Effector memory CD8-positive, alpha-beta T cell (primary cell): ENCODE data around the gene DHCR7.

Experiments
- ATAC-seq: fragments of 150-1000 bp; cut with Tn5 transposase; replicated peaks from 2 replicates; pipeline ENCODE4 v1.10.0; 2021; ENCODE audit warnings: mild to moderate bottlenecking, moderate library complexity
- DNase-seq, 3 experiments: peaks; one replicate each; pipeline ENCODE4 v3.0.0; 2021
- H3K27ac Mint-ChIP-seq, 2 donors: one replicate each; pipeline ENCODE4 v1.8.0; 2022; ENCODE audit warnings: mild to moderate bottlenecking in 2 of 2, mixed read lengths in 2 of 2, moderate library complexity in 2 of 2
- H3K27me3 Mint-ChIP-seq, 2 donors: one replicate each; pipeline ENCODE4 v1.8.0; 2022; ENCODE audit warnings: mixed read lengths in 2 of 2
- H3K36me3 Mint-ChIP-seq: one replicate; pipeline ENCODE4 v1.8.0; 2022; ENCODE audit warnings: mild to moderate bottlenecking, moderate library complexity, mixed read lengths; ENCODE audit not compliant: insufficient read depth
- H3K4me1 Mint-ChIP-seq, 2 donors: one replicate each; pipeline ENCODE4 v1.8.0; 2022; ENCODE audit warnings: low read depth in 2 of 2, mixed read lengths in 2 of 2
- H3K4me3 Mint-ChIP-seq, 2 donors: one replicate each; pipeline ENCODE4 v1.8.0; 2022; ENCODE audit warnings: mild to moderate bottlenecking in 2 of 2, mixed read lengths in 2 of 2, moderate library complexity in 2 of 2
- H3K9me3 Mint-ChIP-seq, 2 donors: one replicate each; pipeline ENCODE4 v1.8.0; 2022; ENCODE audit warnings: mixed read lengths in 2 of 2

DHCR7 gene

GRCh38 chr11:71458146-71459070, 10.2 kb upstream of the DHCR7 start:
- Mint-ChIP-seq H3K9me3 (no peaks in the 10 kb centered on the region), H3K4me1 (peaks cover 41 to 51% of the 10 kb centered on the region in 2 donors), H3K36me3 (peaks cover 67% of the 10 kb centered on the region), H3K27me3 (no peaks in the 10 kb centered on the region), H3K4me3 (no peak overlapping the region), H3K27ac (no peak overlapping the region)
- ATAC-seq (no peak), DNase-seq (no peak)

DNA sequence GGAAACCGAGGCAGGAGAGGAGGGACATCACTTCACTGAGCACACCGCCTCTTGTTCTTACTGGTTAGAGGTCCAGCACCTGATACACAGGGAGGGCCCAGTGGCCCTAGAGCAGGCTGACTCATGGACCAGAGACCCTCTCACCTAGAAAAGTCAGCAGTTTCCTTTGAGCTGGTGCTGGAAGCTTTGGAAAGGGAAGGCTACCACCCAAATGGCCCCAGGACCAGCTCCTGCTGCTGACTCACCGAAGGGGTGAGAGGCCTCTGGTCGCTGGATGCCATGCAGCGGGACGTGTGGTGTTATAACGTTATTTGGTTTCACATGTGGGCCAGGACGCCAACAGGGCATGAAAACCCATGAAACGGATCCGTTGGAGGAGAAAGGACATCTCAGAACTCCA, 8.6 kb upstream of the DHCR7 start:
- Mint-ChIP-seq H3K27me3 (no peaks in the 10 kb centered on the region), H3K36me3 (peaks cover 69% of the 10 kb centered on the region)

GRCh38 chr11:71456294-71456693, 8.1 kb upstream of the DHCR7 start:
- Mint-ChIP-seq H3K4me3 (no peak overlapping the region), H3K36me3 (peaks cover 69% of the 10 kb centered on the region), H3K27ac (peak overlapping the region in 1 of 2 donors; percentile 28), H3K27me3 (no peaks in the 10 kb centered on the region), H3K9me3 (no peaks in the 10 kb centered on the region), H3K4me1 (peaks cover 49 to 64% of the 10 kb centered on the region in 2 donors)
- no peak for DNase-seq
- no peak for ATAC-seq

More for the DNA sequence above, 8.6 kb upstream of the DHCR7 start:
- ATAC-seq (no peak), DNase-seq (no peak)
- Mint-ChIP-seq H3K9me3 (no peaks in the 10 kb centered on the region), H3K4me1 (peaks cover 48 to 60% of the 10 kb centered on the region in 2 donors), H3K4me3 (no peak overlapping the region), H3K27ac (peak overlapping the region in 1 of 2 donors; percentile 28)

- Mint-ChIP-seq H3K27ac (peak overlapping the region in 1 of 2 donors; percentile 63), H3K36me3 (peaks cover 53% of the 10 kb centered on the region), H3K27me3 (no peaks in the 10 kb centered on the region), H3K9me3 (no peaks in the 10 kb centered on the region), H3K4me1 (peaks cover 47 to 59% of the 10 kb centered on the region in 2 donors), H3K4me3 (peak overlapping the region; percentile 87 to 91)
- DNase-seq, result peak; percentile 11 to 21 (median 13)
- ATAC-seq, result no peak
These were observed 6.4 kb upstream of the DHCR7 start for GRCh38 chr11:71454470-71455113.

DNA sequence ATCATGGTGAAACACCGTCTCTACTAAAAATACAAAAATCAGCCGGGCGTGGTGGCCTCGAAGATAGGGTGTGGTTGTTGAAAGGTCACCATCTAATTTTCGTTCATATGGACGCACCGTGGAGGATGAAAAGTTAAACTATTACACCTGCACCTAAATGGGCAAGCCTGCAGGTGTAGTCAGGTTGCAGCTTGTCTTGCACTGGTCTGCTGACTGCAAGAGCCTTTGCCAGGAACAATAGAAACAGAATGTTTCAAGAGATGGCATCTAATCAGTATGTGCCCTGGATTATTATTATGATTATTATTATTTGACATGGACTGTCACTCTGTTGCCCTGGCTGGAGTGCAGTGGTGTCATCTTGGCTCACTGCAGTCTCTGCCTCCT, 5.7 kb upstream of the DHCR7 start:
- no peak for DNase-seq
- peak overlapping the region; percentile 85 to 86 for H3K27ac Mint-ChIP-seq
- no peaks in the 10 kb centered on the region for H3K27me3 Mint-ChIP-seq
- peak overlapping the region; percentile 87 to 91 for H3K4me3 Mint-ChIP-seq
- ATAC-seq, result no peak
- H3K36me3 Mint-ChIP-seq, result peaks cover 50% of the 10 kb centered on the region
- no peaks in the 10 kb centered on the region for H3K9me3 Mint-ChIP-seq
- H3K4me1 Mint-ChIP-seq, result peaks cover 50 to 64% of the 10 kb centered on the region in 2 donors

DNA sequence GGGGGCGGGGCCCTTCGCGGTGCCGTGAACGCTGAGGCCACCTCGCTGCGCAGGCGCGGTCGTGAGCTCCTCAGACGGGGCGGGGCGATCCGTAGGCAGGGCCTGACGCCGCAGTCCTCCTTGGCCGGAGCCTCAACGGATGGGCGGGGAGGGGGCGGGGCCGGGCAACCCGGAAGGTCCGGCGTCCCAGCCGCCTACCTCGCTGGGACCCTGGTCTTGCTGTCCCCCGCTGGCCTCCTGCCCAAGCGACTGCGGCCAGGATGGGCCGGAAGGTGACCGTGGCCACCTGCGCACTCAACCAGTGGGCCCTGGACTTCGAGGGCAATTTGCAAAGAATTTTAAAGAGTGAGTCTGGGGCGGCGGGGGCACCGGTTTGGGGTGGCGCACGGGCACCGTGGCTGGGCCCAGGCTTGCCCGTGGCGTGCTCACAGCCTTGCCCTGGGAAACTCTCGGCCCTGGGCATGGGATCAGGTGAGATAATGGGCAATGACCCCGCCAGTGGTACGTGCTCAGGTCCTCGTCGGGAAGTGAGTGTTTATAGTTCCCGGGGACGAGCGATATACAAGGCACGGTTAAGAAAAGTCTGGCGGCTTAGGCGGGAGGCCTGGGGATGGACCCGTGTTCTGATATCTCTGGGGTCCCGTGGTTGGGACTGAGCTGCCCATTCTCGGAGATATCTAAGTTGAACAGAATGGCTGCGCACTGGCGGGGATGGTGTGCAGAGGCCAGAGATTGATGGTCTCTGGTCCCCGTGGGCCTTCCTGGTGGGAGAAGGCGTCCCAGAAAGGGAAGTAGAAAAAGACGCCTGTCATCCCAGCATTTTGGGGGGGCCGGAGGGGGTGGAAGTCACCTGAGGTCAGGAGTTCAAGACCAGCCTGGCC, 5.1 kb upstream of the DHCR7 start, which contains the start of gene NADSYN1:
TSS of gene NADSYN1 (plus strand) at position 167 of the 881 bp plus-strand sequence. CDS start at position 261, 94 bp downstream.
- peaks cover 50 to 64% of the 10 kb centered on the region in 2 donors for H3K4me1 Mint-ChIP-seq
- H3K27ac Mint-ChIP-seq, result peak within 1 kb of the TSS; percentile 85 to 86
- DNase-seq (peak; percentile 89 to 92 (median 91)), ATAC-seq (peak; percentile 67)
- H3K36me3 Mint-ChIP-seq, result peaks cover 48% of the 10 kb centered on the region
- H3K9me3 Mint-ChIP-seq, result no peaks in the 10 kb centered on the region
- peak within 1 kb of the TSS; percentile 87 to 91 for H3K4me3 Mint-ChIP-seq
- no peaks in the 10 kb centered on the region for H3K27me3 Mint-ChIP-seq

GRCh38 chr11:71452199-71453036, 4.2 kb upstream of the DHCR7 start:
- Mint-ChIP-seq H3K27ac (peak overlapping the region; percentile 85 to 86), H3K9me3 (no peaks in the 10 kb centered on the region), H3K4me1 (peaks cover 55 to 61% of the 10 kb centered on the region in 2 donors), H3K4me3 (peak overlapping the region; percentile 87 to 91), H3K36me3 (peaks cover 44% of the 10 kb centered on the region), H3K27me3 (no peaks in the 10 kb centered on the region)
- peak; percentile 54 to 61 (median 59) for DNase-seq
- ATAC-seq, result peak; percentile 53

DNA sequence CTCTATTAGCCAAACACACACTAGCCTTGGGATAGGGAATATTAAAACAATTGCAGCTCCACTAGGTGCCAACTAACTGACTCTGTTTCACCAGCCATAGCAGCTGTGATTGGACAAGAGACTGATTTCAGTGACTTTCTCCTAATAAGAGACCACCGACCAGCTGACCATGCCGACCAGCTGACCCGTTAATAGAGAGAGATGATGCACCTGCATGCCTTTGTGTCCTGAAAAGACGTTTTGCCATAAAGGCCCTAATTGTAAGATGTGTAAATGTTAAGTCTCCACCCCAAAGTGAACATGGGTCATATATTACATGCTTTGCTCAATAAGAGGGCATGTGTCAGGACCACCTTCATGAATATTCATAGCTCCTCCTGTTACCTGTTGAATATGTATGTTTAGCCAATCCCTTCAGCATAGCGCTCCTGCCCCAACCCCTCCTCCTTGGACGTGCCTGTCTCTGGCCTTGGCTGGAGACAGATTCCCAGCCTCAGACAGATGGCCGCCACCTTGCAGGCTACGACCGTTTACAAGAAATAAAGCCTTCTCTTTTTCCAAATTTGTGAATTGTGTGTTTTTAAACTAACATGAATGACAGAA, 3.5 kb upstream of the DHCR7 start:
- peak overlapping the region; percentile 87 to 91 for H3K4me3 Mint-ChIP-seq
- peaks cover 56 to 61% of the 10 kb centered on the region in 2 donors for H3K4me1 Mint-ChIP-seq
- DNase-seq (peak in 1 of 3 experiments; percentile 5), ATAC-seq (no peak)
- no peaks in the 10 kb centered on the region for H3K27me3 Mint-ChIP-seq
- peak overlapping the region; percentile 85 to 86 for H3K27ac Mint-ChIP-seq
- H3K36me3 Mint-ChIP-seq, result peaks cover 39% of the 10 kb centered on the region
- H3K9me3 Mint-ChIP-seq, result no peaks in the 10 kb centered on the region

DNA sequence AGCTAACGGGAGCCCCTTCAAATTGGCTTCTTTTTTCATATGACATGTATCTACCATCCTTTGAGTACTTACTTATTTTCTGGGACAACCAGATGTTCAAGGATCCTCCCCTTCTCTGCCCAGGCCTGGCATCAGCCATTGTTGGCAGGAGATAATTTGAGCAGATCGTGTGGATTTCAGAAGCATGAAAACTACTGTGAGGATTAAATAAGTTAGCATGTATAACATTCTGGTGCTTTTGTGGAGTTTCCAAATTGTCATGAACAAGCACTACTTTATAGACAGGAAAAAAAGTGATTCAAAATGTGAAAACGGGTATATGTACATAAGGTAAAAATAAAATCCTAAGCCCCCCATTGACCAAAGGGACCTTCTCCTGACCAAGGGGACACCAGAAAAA, 2.7 kb upstream of the DHCR7 start:
- ATAC-seq, result no peak
- peaks cover 50 to 53% of the 10 kb centered on the region in 2 donors for H3K4me1 Mint-ChIP-seq
- no peak for DNase-seq
- peaks cover 33% of the 10 kb centered on the region for H3K36me3 Mint-ChIP-seq
- no peaks in the 10 kb centered on the region for H3K27me3 Mint-ChIP-seq
- H3K9me3 Mint-ChIP-seq, result no peaks in the 10 kb centered on the region
- H3K4me3 Mint-ChIP-seq, result peak overlapping the region in 1 of 2 donors; percentile 91
- H3K27ac Mint-ChIP-seq, result no peak overlapping the region

- peaks cover 49 to 50% of the 10 kb centered on the region in 2 donors for H3K4me1 Mint-ChIP-seq
- no peak for DNase-seq
- H3K9me3 Mint-ChIP-seq, result no peaks in the 10 kb centered on the region
- no peaks in the 10 kb centered on the region for H3K27me3 Mint-ChIP-seq
- H3K36me3 Mint-ChIP-seq, result peaks cover 34% of the 10 kb centered on the region
- no peak for ATAC-seq
- H3K4me3 Mint-ChIP-seq, result no peak overlapping the region
- no peak overlapping the region for H3K27ac Mint-ChIP-seq
These were observed 2.3 kb upstream of the DHCR7 start for GRCh38 chr11:71450507-71450906.

- Mint-ChIP-seq H3K27ac (peak overlapping the region; percentile 81 to 94), H3K27me3 (no peaks in the 10 kb centered on the region), H3K4me3 (peak overlapping the region; percentile 77 to 83), H3K4me1 (peaks cover 43 to 45% of the 10 kb centered on the region in 2 donors), H3K36me3 (peaks cover 29% of the 10 kb centered on the region), H3K9me3 (no peaks in the 10 kb centered on the region)
- DNase-seq, result no peak
- ATAC-seq, result no peak
These were observed 1.4 kb upstream of the DHCR7 start for GRCh38 chr11:71449596-71449995.

- H3K27me3 Mint-ChIP-seq, result no peaks in the 10 kb centered on the region
- peak overlapping the region; percentile 77 to 83 for H3K4me3 Mint-ChIP-seq
- DNase-seq (peak in 2 of 3 experiments; percentile 20 to 33), ATAC-seq (peak; percentile 28)
- peak overlapping the region; percentile 81 to 94 for H3K27ac Mint-ChIP-seq
- peaks cover 33 to 35% of the 10 kb centered on the region in 2 donors for H3K4me1 Mint-ChIP-seq
- H3K36me3 Mint-ChIP-seq, result peaks cover 38% of the 10 kb centered on the region
- no peaks in the 10 kb centered on the region for H3K9me3 Mint-ChIP-seq
These were observed 369 bp downstream of the DHCR7 start for GRCh38 chr11:71447791-71448256.
